ENCODE data around the gene MRPL28.

Gene MRPL28

DNA sequence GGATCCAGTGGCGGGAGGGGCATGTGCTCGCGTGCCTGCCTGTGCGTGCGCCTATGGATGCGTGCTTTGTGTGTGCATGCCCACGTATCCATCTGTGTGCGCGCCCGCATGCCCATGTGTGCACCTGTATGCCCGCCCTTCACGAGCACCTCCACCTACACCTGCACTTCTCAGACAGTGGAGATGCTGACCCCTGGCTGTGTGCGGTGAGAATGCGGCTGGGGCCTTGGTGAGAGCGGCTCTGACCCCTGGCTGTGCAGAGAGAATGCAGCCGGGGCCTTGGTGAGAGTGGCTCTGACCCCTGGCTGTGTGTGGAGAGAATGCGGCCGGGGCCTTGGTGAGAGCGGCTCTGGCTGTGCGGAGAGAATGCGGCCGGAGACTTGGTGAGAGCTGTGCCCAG lies 51.7 kb downstream of the MRPL28 start:
- no peak for FAIRE-seq

DNA sequence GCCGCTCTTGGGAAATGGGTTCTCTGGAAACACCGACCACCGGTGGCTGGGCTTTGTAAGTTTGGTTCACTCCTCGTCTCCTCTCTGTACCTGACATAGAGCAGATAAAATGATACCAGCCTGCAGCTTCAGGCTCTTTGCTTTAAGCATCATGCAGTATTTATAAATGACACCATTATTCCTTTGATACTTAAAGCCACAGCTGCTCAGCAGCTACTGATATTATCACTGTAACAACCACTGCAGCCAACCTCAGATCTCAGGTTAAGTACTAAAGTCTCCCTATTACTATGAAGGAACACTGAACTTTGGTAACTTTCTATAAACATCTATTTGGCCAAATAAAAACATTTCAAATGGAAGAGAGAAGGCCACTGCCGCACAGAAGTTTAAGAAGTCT lies 52.8 kb downstream of the MRPL28 start:
- no peak for FAIRE-seq
- DNase-seq (ENCODE audit: low spot score): no peak

More for the DNA sequence above, 51.7 kb downstream of the MRPL28 start:
- DNase-seq (ENCODE audit: low spot score): no peak
